ENCODE results near the gene TTC39C. TPM values are rescaled to one million over a fixed set of nuclear protein-coding genes. Genes with fewer than 3 reads are reported as not detected.

Gene TTC39C
- total and polyA plus RNA-seq, 2 donors (not counting 3 experiments of a cell fraction or from before 2014, with no cell fraction given) = 0.61 to 6.2 TPM

GRCh38 chr18:24170360-24170759, 155.8 kb downstream of the TTC39C start:
- no peaks in the 10 kb centered on the region for H3K9me1 ChIP-seq (replicated peaks; ENCODE audit: control insufficient read depth, extremely low read depth, insufficient read depth, low read length)
- H3K9me3 ChIP-seq (replicated peaks; ENCODE audit: control insufficient read depth, insufficient read depth, low read length) = no peaks in the 10 kb centered on the region
- ChIA-PET POLR2A (no interaction called here), CTCF (no interaction called here)
- no peak overlapping the region for H3K4me3 ChIP-seq (replicated peaks in 1 of 3; ENCODE audit: insufficient read depth in 1 of 3, low read depth in 1 of 3, low read length in 3 of 3)
- no peaks in the 10 kb centered on the region for H3K36me3 ChIP-seq (ENCODE audit: control insufficient read depth in 2 of 2, extremely low read depth in 1 of 2, insufficient read depth in 2 of 2, low read length in 2 of 2)
- DNase-seq (ENCODE audit: low read depth, low spot score) = no peak
- no peak overlapping the region for H2AFZ ChIP-seq (ENCODE audit: low read depth, low read length)
- TF ChIP-seq FOS (IDR thresholded peaks at IDR 0.05; ENCODE audit: borderline replicate concordance, insufficient read depth, low read length) = no peak
- TF ChIP-seq JUN (IDR thresholded peaks at IDR 0.05; ENCODE audit: borderline replicate concordance, insufficient read depth, insufficient read length, low read depth) = no peak
- TF ChIP-seq POLR2AphosphoS5 (IDR thresholded peaks at IDR 0.05; ENCODE audit: insufficient read depth, low read depth, low read length) = no peak
- no peak for TF ChIP-seq GATA2 (IDR thresholded peaks at IDR 0.05; ENCODE audit: insufficient read depth, insufficient read length, low read depth, low read length)
- TF ChIP-seq MYC (IDR thresholded peaks at IDR 0.05; ENCODE audit: low read depth, low read length) = no peak
- no peak for TF ChIP-seq EZH2 (IDR thresholded peaks at IDR 0.05; ENCODE audit: borderline replicate concordance, low read depth, low read length, severe bottlenecking)
- TF ChIP-seq POLR2A (IDR thresholded peaks at IDR 0.05; ENCODE audit: low read depth, low read length) = no peak
- TF ChIP-seq CTCF (IDR thresholded peaks at IDR 0.05; ENCODE audit: extremely low read depth in 1 of 2, insufficient read depth in 1 of 2, low read depth in 1 of 2, low read length in 2 of 2) = no peak
- TF ChIP-seq, protein P1, sequence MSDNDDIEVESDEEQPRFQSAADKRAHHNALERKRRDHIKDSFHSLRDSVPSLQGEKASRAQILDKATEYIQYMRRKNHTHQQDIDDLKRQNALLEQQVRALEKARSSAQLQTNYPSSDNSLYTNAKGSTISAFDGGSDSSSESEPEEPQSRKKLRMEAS (IDR thresholded peaks at IDR 0.05; ENCODE audit: insufficient read depth, insufficient read length) = no peak
- no peaks in the 10 kb centered on the region for H4K20me1 ChIP-seq (replicated peaks; ENCODE audit: control insufficient read depth, extremely low read depth, insufficient read depth, low read length)
- H3K9ac ChIP-seq (replicated peaks; ENCODE audit: extremely low read depth, insufficient read depth, low read length) = no peak overlapping the region
- no peaks in the 10 kb centered on the region for H3K4me1 ChIP-seq (ENCODE audit: control insufficient read depth, extremely low read depth, insufficient read depth, low read length)
- H3K79me2 ChIP-seq (ENCODE audit: control insufficient read depth, insufficient read depth, low read length) = no peaks in the 10 kb centered on the region
- no peaks in the 10 kb centered on the region for H3K27me3 ChIP-seq (ENCODE audit: control insufficient read depth in 2 of 2, insufficient read depth in 2 of 2, low read length in 2 of 2)
- intact Hi-C loops (cut with micrococcal nuclease) = no loop called here
- BruUV-seq (replicated peaks) = no TSS peak
- FAIRE-seq = no peak
- H3K4me2 ChIP-seq (ENCODE audit: insufficient read depth, low read length) = no peak overlapping the region
- no peak overlapping the region for H3K27ac ChIP-seq (ENCODE audit: insufficient read depth, low read depth, low read length)
- dilution Hi-C loops (cut with MboI; ENCODE audit: extremely low pct_ligation_motif_present, low sequenced_read_pairs) = no loop called here
